ENCODE results near the gene LDHAL6B.

LDHAL6B gene

DNA sequence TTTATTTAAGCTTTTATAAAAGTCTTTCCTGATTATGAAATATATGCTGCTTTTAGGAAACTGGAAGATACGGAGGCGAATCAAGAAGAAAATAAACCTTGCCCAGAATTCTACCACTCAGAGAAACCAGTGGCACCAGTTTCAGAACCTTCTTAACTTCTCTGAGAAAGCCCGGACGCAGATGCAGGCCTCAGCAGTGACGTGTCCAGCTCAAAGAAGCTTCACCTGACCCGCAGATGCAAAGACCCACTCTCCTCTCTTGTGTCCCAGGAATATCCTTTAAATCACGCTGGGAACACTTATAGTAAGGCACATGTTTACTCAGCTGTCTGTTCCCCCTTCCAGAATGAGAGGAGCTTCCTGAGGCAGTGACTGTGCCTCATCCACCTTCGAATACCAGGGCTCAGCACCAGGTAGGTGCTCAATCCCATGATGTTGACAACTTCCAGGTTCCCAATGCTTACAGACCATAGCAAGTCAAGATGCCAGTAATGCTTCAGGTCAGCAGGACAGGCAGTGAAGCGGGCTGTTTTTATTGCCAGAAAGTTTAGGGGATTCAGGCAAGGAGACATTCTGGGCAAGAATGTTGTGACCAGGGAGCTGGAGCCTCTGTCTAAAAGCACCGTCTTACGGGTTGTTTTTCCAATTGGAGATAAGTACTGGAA is 39.9 kb upstream of the LDHAL6B start:
- no peaks in the 10 kb centered on the region for H3K4me1 ChIP-seq (ENCODE audit: control insufficient read depth, insufficient read depth, low read length, poor library complexity, severe bottlenecking)

DNA sequence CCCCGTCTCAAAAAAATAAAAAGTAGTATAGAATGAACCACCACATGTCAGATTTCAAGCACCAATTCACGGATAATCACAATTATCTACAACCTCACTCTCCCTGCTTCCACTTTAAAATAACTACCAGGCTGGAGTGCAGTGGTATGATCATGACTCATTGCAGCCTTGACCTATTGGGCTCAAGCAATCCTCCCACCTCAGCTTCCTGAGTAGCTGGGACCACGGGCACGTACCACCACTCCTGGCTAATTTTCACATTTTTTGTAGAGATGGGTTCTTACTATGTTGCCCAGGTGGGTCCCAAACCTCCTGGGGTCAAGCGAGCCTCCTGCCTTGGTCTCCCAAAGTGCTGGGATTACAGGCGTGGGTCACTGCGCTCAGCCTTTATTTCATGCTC is 38.1 kb upstream of the LDHAL6B start:
- no peaks in the 10 kb centered on the region for H3K36me3 ChIP-seq (ENCODE audit: control insufficient read depth, insufficient read depth, low read length)
- DNase-seq, result no peak
- no peaks in the 10 kb centered on the region for H3K4me1 ChIP-seq (ENCODE audit: control insufficient read depth, insufficient read depth, low read length, poor library complexity, severe bottlenecking)
- no peak overlapping the region for H3K4me3 ChIP-seq (ENCODE audit: insufficient read depth, low read depth, low read length, poor library complexity, severe bottlenecking)
- H3K27ac ChIP-seq (ENCODE audit: insufficient read depth, low read length, poor library complexity, severe bottlenecking), result no peak overlapping the region
- no peaks in the 10 kb centered on the region for H3K27me3 ChIP-seq (replicated peaks; ENCODE audit: control insufficient read depth, insufficient read depth, low read length, poor library complexity, severe bottlenecking)
- no peaks in the 10 kb centered on the region for H3K9me3 ChIP-seq (ENCODE audit: control insufficient read depth, low read length)

More for the DNA sequence above, 39.9 kb upstream of the LDHAL6B start:
- DNase-seq, result no peak
- H3K36me3 ChIP-seq (ENCODE audit: control insufficient read depth, insufficient read depth, low read length), result no peaks in the 10 kb centered on the region
- H3K27me3 ChIP-seq (replicated peaks; ENCODE audit: control insufficient read depth, insufficient read depth, low read length, poor library complexity, severe bottlenecking), result no peaks in the 10 kb centered on the region
- no peaks in the 10 kb centered on the region for H3K9me3 ChIP-seq (ENCODE audit: control insufficient read depth, low read length)
- no peak overlapping the region for H3K27ac ChIP-seq (ENCODE audit: insufficient read depth, low read length, poor library complexity, severe bottlenecking)
- H3K4me3 ChIP-seq (ENCODE audit: insufficient read depth, low read depth, low read length, poor library complexity, severe bottlenecking), result no peak overlapping the region

DNA sequence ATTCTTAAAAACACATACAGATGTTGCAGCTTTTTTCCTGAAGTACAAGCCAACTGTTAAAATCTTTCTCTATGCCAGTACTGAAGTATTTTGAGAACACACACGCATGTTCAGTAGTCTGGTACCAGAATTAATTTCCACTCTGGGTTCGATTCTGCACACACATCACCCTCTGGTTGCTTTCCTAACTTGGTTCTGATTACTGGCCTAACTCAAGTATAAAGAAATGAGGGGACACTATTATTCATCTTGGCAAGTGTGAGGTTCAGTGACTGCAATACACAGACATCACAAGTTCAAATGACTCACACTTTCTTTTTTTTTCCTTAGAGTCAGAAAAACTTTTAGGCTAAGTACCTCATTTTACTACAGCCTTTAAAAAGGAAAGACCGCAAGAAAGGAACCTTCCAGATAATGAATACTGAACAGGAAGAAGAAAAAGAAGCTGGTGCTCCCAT is 37.4 kb upstream of the LDHAL6B start:
- no peak for DNase-seq
- H3K4me1 ChIP-seq (ENCODE audit: control insufficient read depth, insufficient read depth, low read length, poor library complexity, severe bottlenecking), result no peaks in the 10 kb centered on the region
- H3K27ac ChIP-seq (ENCODE audit: insufficient read depth, low read length, poor library complexity, severe bottlenecking), result no peak overlapping the region

DNA sequence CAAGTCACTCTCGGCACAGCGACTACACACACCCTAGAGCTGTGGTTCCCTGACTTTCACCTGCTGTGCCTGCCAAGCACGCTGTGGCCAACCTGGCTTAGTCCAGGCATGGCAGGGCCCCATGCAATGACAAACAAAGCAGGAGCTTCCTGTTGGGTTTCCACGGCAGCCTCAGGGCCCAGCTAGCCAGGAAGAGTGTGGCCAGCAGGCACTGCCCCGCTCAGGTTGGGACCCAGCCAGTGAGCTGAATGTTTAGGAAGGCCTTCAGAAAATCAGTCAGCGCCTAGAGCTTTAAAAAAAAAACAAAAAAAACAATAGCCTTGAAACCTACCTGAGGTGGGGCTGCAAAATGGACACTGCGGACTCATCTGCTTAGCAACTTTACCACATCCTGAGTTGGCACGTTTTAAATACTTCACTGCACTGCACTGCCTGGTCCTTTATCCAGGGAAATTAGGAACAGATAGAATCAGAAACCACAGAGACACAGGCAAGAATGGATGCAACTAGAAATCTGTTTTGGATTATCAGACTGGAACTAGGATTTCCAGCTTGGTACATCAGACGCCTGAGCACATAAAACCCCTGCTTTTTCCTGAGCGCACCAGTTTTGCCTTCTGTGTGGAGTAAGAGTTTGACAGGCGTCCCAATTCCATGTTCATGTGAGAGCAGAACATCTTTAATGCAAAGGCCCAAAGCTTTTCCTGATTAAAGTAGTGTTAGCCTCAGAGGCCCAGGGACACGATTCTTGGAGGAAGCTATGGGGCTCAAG is 36.2 kb upstream of the LDHAL6B start:
- Histone ChIP-seq H3K27me3 (replicated peaks; ENCODE audit: control insufficient read depth, insufficient read depth, low read length, poor library complexity, severe bottlenecking) (no peaks in the 10 kb centered on the region), H3K27ac (ENCODE audit: insufficient read depth, low read length, poor library complexity, severe bottlenecking) (no peak overlapping the region), H3K36me3 (ENCODE audit: control insufficient read depth, insufficient read depth, low read length) (no peaks in the 10 kb centered on the region), H3K4me1 (ENCODE audit: control insufficient read depth, insufficient read depth, low read length, poor library complexity, severe bottlenecking) (no peaks in the 10 kb centered on the region), H3K4me3 (ENCODE audit: insufficient read depth, low read depth, low read length, poor library complexity, severe bottlenecking) (no peak overlapping the region), H3K9me3 (ENCODE audit: control insufficient read depth, low read length) (no peaks in the 10 kb centered on the region)
- no peak for DNase-seq

More for the DNA sequence above, 37.4 kb upstream of the LDHAL6B start:
- H3K36me3 ChIP-seq (ENCODE audit: control insufficient read depth, insufficient read depth, low read length), result no peaks in the 10 kb centered on the region
- H3K27me3 ChIP-seq (replicated peaks; ENCODE audit: control insufficient read depth, insufficient read depth, low read length, poor library complexity, severe bottlenecking), result no peaks in the 10 kb centered on the region
- no peak overlapping the region for H3K4me3 ChIP-seq (ENCODE audit: insufficient read depth, low read depth, low read length, poor library complexity, severe bottlenecking)
- H3K9me3 ChIP-seq (ENCODE audit: control insufficient read depth, low read length), result no peaks in the 10 kb centered on the region

DNA sequence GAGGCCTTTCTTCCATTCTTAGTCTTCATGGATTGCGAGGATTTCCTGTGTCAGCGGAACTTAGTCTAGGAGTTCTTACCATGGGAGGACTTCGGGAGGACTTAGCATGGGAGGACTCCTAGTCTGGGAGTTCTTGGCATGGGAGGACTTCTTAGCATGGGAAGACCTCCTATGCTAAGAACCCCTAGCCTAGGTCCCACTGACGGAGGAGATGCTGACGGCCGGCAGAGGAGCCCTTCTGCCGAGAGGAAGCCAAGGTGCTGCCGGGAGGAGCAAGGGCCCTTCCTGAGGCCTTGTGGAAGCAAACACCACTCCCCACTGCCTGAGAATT is 35.6 kb upstream of the LDHAL6B start:
- Histone ChIP-seq H3K4me1 (ENCODE audit: control insufficient read depth, insufficient read depth, low read length, poor library complexity, severe bottlenecking) (no peaks in the 10 kb centered on the region), H3K27me3 (replicated peaks; ENCODE audit: control insufficient read depth, insufficient read depth, low read length, poor library complexity, severe bottlenecking) (no peaks in the 10 kb centered on the region), H3K27ac (ENCODE audit: insufficient read depth, low read length, poor library complexity, severe bottlenecking) (no peak overlapping the region), H3K9me3 (ENCODE audit: control insufficient read depth, low read length) (no peaks in the 10 kb centered on the region), H3K36me3 (ENCODE audit: control insufficient read depth, insufficient read depth, low read length) (no peaks in the 10 kb centered on the region), H3K4me3 (ENCODE audit: insufficient read depth, low read depth, low read length, poor library complexity, severe bottlenecking) (no peak overlapping the region)
- DNase-seq, result no peak

DNA sequence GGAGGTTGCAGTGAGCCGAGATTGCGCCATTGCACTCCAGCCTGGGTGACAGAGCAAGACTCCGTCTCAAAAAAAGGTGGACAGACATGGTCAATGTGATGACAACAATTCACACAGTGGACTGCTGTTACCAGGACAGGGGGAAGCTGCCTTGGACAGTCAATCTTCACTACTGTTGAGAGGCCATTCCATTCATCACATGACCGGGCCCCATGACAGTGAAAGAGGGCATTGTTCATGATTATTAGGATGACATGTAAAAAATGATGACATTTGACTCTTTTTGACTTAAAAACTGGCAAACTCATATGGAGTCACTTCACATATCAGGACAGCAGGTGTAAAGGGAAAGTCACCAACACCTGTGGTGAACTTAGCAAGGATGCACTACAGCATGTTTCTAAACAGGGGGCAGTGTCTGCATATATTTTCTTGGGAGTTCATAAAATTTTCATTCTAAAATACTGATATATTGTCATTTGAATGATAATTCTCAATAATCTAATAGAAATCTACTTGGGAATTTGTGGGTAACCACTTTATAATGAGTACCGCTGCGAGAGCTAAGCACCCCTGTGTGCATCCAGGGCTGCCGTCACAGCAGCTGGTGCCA is 34.2 kb upstream of the LDHAL6B start:
- Histone ChIP-seq H3K4me1 (ENCODE audit: control insufficient read depth, insufficient read depth, low read length, poor library complexity, severe bottlenecking) (no peaks in the 10 kb centered on the region), H3K27ac (ENCODE audit: insufficient read depth, low read length, poor library complexity, severe bottlenecking) (no peak overlapping the region), H3K27me3 (replicated peaks; ENCODE audit: control insufficient read depth, insufficient read depth, low read length, poor library complexity, severe bottlenecking) (no peaks in the 10 kb centered on the region), H3K36me3 (ENCODE audit: control insufficient read depth, insufficient read depth, low read length) (no peaks in the 10 kb centered on the region), H3K4me3 (ENCODE audit: insufficient read depth, low read depth, low read length, poor library complexity, severe bottlenecking) (no peak overlapping the region), H3K9me3 (ENCODE audit: control insufficient read depth, low read length) (no peaks in the 10 kb centered on the region)
- DNase-seq, result no peak

DNA sequence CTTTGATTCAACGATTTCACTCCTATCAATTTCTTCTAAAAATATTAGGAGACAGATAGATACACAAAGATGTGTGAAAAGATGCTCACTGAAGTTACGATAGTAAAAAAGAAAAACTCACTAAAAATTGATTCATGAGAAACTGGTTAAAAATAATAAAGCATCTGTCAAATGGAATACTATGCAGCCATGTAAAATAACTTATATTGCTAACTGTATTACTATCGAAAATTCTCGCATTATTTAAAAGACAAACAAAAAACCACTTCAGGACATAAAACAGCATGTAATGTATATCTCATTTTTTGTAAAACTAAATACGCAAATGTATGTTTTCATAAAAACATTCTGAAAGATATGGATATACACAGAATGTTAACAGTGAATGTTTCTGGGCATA is 33.4 kb upstream of the LDHAL6B start:
- H3K27ac ChIP-seq (ENCODE audit: insufficient read depth, low read length, poor library complexity, severe bottlenecking), result no peak overlapping the region
- H3K36me3 ChIP-seq (ENCODE audit: control insufficient read depth, insufficient read depth, low read length), result no peaks in the 10 kb centered on the region
- DNase-seq, result no peak
- H3K27me3 ChIP-seq (replicated peaks; ENCODE audit: control insufficient read depth, insufficient read depth, low read length, poor library complexity, severe bottlenecking), result no peaks in the 10 kb centered on the region
- H3K4me3 ChIP-seq (ENCODE audit: insufficient read depth, low read depth, low read length, poor library complexity, severe bottlenecking), result no peak overlapping the region
- H3K9me3 ChIP-seq (ENCODE audit: control insufficient read depth, low read length), result no peaks in the 10 kb centered on the region
- no peaks in the 10 kb centered on the region for H3K4me1 ChIP-seq (ENCODE audit: control insufficient read depth, insufficient read depth, low read length, poor library complexity, severe bottlenecking)

DNA sequence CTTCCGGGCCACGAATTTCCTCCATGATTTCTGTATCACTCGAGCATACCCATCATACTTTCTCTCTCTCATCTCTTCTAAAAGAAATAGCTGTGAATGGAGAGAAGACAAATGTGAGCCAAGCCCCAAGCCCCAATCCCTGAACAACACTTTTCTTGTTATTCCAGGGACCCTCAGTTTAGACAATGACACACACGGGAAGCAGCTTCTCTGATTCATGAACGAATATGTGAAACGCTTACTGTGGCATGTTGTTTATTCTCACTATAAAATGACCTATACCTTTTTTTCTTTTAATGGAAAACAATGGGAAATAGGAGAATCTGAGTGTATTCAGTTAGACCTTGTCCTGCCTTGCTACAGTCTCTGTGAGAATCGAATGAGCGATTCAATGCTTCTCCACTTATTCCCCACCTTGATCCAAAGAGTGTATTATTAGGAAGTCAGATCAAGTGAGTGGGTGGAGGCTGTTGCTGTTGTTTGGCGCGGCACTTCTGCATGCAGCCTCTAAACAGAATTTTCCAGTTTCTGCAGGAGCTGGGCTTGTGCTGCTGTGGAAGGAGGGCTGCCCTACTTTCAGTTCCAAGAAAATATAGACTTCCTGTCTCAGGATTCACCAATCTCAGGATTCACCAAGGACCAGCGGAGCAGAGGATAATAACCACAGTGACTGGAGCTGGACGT is 32.4 kb upstream of the LDHAL6B start:
- Histone ChIP-seq H3K4me3 (ENCODE audit: insufficient read depth, low read depth, low read length, poor library complexity, severe bottlenecking) (no peak overlapping the region), H3K27ac (ENCODE audit: insufficient read depth, low read length, poor library complexity, severe bottlenecking) (no peak overlapping the region), H3K27me3 (replicated peaks; ENCODE audit: control insufficient read depth, insufficient read depth, low read length, poor library complexity, severe bottlenecking) (no peaks in the 10 kb centered on the region), H3K36me3 (ENCODE audit: control insufficient read depth, insufficient read depth, low read length) (no peaks in the 10 kb centered on the region), H3K4me1 (ENCODE audit: control insufficient read depth, insufficient read depth, low read length, poor library complexity, severe bottlenecking) (no peaks in the 10 kb centered on the region), H3K9me3 (ENCODE audit: control insufficient read depth, low read length) (no peaks in the 10 kb centered on the region)
- DNase-seq, result no peak

DNA sequence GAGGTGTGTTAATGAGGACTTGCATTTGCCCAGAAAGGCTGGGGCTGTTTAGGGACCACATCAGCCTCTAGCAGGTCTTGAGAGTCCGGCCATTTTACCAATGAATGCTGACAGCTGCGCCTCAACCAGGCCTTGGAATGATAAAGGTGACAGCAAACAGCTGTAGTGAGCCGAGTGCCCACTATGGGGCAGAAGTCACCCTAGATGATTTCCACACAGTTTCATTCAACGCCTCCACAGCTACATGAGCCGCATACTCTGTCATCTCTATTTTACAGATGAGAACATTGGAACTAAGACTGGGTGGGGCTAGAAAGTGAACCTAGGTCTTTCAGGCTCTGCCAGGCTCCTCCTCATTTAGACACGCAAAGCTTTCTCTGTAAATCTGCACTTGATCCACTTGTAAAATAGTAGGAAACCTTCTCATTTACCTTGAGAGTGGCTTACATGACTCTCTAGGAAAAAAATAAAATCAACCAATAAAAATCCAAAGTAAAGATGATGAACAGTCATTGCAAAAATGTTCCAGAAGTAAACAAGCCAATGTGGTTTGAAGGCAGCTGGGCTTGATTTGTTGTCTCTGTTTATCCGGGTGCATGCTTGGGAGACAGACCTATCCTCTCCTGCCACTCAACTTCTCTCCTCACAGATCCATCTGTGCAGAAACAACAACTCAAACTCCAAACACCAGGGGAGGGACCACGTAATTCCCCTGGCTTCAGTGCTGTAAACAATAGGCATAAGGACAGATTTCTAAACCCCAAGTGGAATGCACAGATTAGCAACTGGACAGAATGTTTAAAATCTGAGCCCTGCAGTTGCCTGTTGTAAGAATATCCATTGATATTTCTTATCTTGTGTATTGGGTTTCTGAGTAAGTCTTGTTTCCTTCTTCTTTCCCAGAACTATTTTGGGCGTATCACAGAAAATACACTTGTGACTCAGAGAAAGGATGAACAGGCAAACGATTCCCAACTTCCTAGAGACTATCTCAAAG is 31.5 kb upstream of the LDHAL6B start:
- no peaks in the 10 kb centered on the region for H3K36me3 ChIP-seq (ENCODE audit: control insufficient read depth, insufficient read depth, low read length)
- no peaks in the 10 kb centered on the region for H3K4me1 ChIP-seq (ENCODE audit: control insufficient read depth, insufficient read depth, low read length, poor library complexity, severe bottlenecking)
- no peak overlapping the region for H3K4me3 ChIP-seq (ENCODE audit: insufficient read depth, low read depth, low read length, poor library complexity, severe bottlenecking)
- H3K9me3 ChIP-seq (ENCODE audit: control insufficient read depth, low read length), result no peaks in the 10 kb centered on the region
- H3K27me3 ChIP-seq (replicated peaks; ENCODE audit: control insufficient read depth, insufficient read depth, low read length, poor library complexity, severe bottlenecking), result no peaks in the 10 kb centered on the region
- no peak overlapping the region for H3K27ac ChIP-seq (ENCODE audit: insufficient read depth, low read length, poor library complexity, severe bottlenecking)
- DNase-seq, result no peak
